ENCODE measurements around the gene SNX5. TPM values are rescaled to one million over a fixed set of nuclear protein-coding genes. Genes with fewer than 3 reads are reported as not detected.

The SNX5 gene
- total RNA-seq, 1 experiment from 2014 or later: 188 TPM

GRCh38 chr20:17976305-17976704 lies 7.7 kb upstream of the SNX5 start:
- TF ChIP-seq EZH2 (IDR thresholded peaks at IDR 0.05; ENCODE audit: borderline replicate concordance, low read depth, low read length, poor library complexity, severe bottlenecking) (no peak), CTCF (conservative IDR thresholded peaks at IDR 0.05; ENCODE audit: low read depth, low read length) (no peak)
- DNase-seq (ENCODE audit: low spot score): no peak
- no TSS peak for BruUV-seq (replicated peaks)
- Histone ChIP-seq H3K27ac (ENCODE audit: low read depth, low read length, poor library complexity, severe bottlenecking) (no peak overlapping the region), H3K27me3 (replicated peaks; ENCODE audit: insufficient read depth, low read depth, low read length, poor library complexity) (no peaks in the 10 kb centered on the region), H3K4me3 (ENCODE audit: low read depth, low read length, poor library complexity, severe bottlenecking) (no peak overlapping the region), H3K36me3 (ENCODE audit: insufficient read depth, low read length, poor library complexity, severe bottlenecking) (peaks cover 14% of the 10 kb centered on the region), H3K9me3 (ENCODE audit: low read depth, low read length, poor library complexity, severe bottlenecking) (no peaks in the 10 kb centered on the region), H3K4me1 (ENCODE audit: insufficient read depth, low read length, poor library complexity, severe bottlenecking) (peaks cover 24% of the 10 kb centered on the region)
- intact Hi-C loops (cut with micrococcal nuclease; ENCODE audit: unreplicated experiment): no loop called here
- ChIA-PET CTCF (no interaction called here), POLR2A (ENCODE audit: low non-redundant PET) (no interaction called here)

- H3K36me3 ChIP-seq (ENCODE audit: insufficient read depth, low read length, poor library complexity, severe bottlenecking): peaks cover 9% of the 10 kb centered on the region
- peak overlapping the region; percentile 99 for H3K27ac ChIP-seq (ENCODE audit: low read depth, low read length, poor library complexity, severe bottlenecking)
- ChIA-PET POLR2A (ENCODE audit: low non-redundant PET) (interaction anchor here (0.6 kb wide), 1 partner anchor 41 kb away, joined by 3 read pairs; no protein-coding TSS in a partner anchor), CTCF (no interaction called here)
- intact Hi-C loops (cut with micrococcal nuclease; ENCODE audit: unreplicated experiment): no loop called here
- BruUV-seq (replicated peaks): no TSS peak
- H3K9me3 ChIP-seq (ENCODE audit: low read depth, low read length, poor library complexity, severe bottlenecking): no peaks in the 10 kb centered on the region
- H3K4me3 ChIP-seq (ENCODE audit: low read depth, low read length, poor library complexity, severe bottlenecking): peak overlapping the region; percentile 75
- no peaks in the 10 kb centered on the region for H3K27me3 ChIP-seq (replicated peaks; ENCODE audit: insufficient read depth, low read depth, low read length, poor library complexity)
- no peak for TF ChIP-seq EZH2 (IDR thresholded peaks at IDR 0.05; ENCODE audit: borderline replicate concordance, low read depth, low read length, poor library complexity, severe bottlenecking)
- no peak for TF ChIP-seq CTCF (conservative IDR thresholded peaks at IDR 0.05; ENCODE audit: low read depth, low read length)
- no peak for DNase-seq (ENCODE audit: low spot score)
- peaks cover 24% of the 10 kb centered on the region for H3K4me1 ChIP-seq (ENCODE audit: insufficient read depth, low read length, poor library complexity, severe bottlenecking)
These were observed 3.5 kb upstream of the SNX5 start for GRCh38 chr20:17972121-17972520.

- ChIA-PET POLR2A (ENCODE audit: low non-redundant PET) (interaction anchor here (0.6 kb wide), 2 partner anchors 16 to 40 kb away, joined by 3 read pairs; no protein-coding TSS in a partner anchor), CTCF (interaction anchor here (0.6 kb wide), 2 partner anchors 1167 to 1223 kb away, joined by 3 to 4 read pairs; partner anchors contain the start of gene OTOR)
- DNase-seq (ENCODE audit: low spot score): no peak
- H3K9me3 ChIP-seq (ENCODE audit: low read depth, low read length, poor library complexity, severe bottlenecking): no peaks in the 10 kb centered on the region
- peak overlapping the region; percentile 99 for H3K27ac ChIP-seq (ENCODE audit: low read depth, low read length, poor library complexity, severe bottlenecking)
- TF ChIP-seq CTCF (conservative IDR thresholded peaks at IDR 0.05; ENCODE audit: low read depth, low read length) (no peak), EZH2 (IDR thresholded peaks at IDR 0.05; ENCODE audit: borderline replicate concordance, low read depth, low read length, poor library complexity, severe bottlenecking) (no peak)
- peaks cover 24% of the 10 kb centered on the region for H3K4me1 ChIP-seq (ENCODE audit: insufficient read depth, low read length, poor library complexity, severe bottlenecking)
- no peaks in the 10 kb centered on the region for H3K27me3 ChIP-seq (replicated peaks; ENCODE audit: insufficient read depth, low read depth, low read length, poor library complexity)
- no TSS peak for BruUV-seq (replicated peaks)
- H3K36me3 ChIP-seq (ENCODE audit: insufficient read depth, low read length, poor library complexity, severe bottlenecking): peaks cover 9% of the 10 kb centered on the region
- peak overlapping the region; percentile 75 for H3K4me3 ChIP-seq (ENCODE audit: low read depth, low read length, poor library complexity, severe bottlenecking)
- intact Hi-C loops (cut with micrococcal nuclease; ENCODE audit: unreplicated experiment): no loop called here
These were observed 2.9 kb upstream of the SNX5 start for GRCh38 chr20:17971300-17972013.
